Keratinocyte (primary cell): ENCODE data around the gene TOM1L2. TPM values are rescaled to one million over a fixed set of nuclear protein-coding genes. Genes with fewer than 3 reads are reported as not detected.

Experiments used
- DNase-seq: peaks from one replicate; pipeline ENCODE4 v3.0.0-alpha.2; 2011; ENCODE audit warnings: low read depth, missing footprints, low spot score
- FAIRE-seq: peaks from 2 replicates; lab custom pipeline; 2011; peaks lifted over from hg19 to GRCh38; lab: Jason Lieb, UNC
- H2AFZ ChIP-seq: 2 replicates; pipeline ENCODE4 v1.6.0; 2012; ENCODE audit warnings: low read length, control low read depth, inconsistent platforms; ENCODE audit not compliant: control insufficient read depth
- H3K27ac ChIP-seq: 2 replicates; pipeline ENCODE4 v1.5.1; 2011; ENCODE audit warnings: low read length; ENCODE audit not compliant: control insufficient read depth, insufficient read depth
- H3K27me3 ChIP-seq: 3 replicates; pipeline ENCODE4 v1.6.0; 2011; ENCODE audit warnings: low read length; ENCODE audit not compliant: control insufficient read depth, insufficient read depth; ENCODE audit errors: extremely low read depth
- H3K36me3 ChIP-seq, 2 experiments: 2 replicates in 1 of 2; 3 replicates in 1 of 2; pipeline ENCODE4 v1.5.1; 2011; ENCODE audit warnings: low read length in 2 of 2, mild to moderate bottlenecking in 1 of 2; ENCODE audit not compliant: control insufficient read depth in 2 of 2, insufficient read depth in 2 of 2; ENCODE audit errors: extremely low read depth in 1 of 2
- H3K4me1 ChIP-seq: 3 replicates; pipeline ENCODE4 v1.5.1; 2011; ENCODE audit warnings: low read length; ENCODE audit not compliant: control insufficient read depth, insufficient read depth; ENCODE audit errors: extremely low read depth
- H3K4me2 ChIP-seq: 3 replicates; pipeline ENCODE4 v1.6.0; 2011; ENCODE audit warnings: low read depth, low read length; ENCODE audit not compliant: control insufficient read depth, insufficient read depth; ENCODE audit errors: extremely low read depth
- H3K4me3 ChIP-seq, 3 experiments: fragments of 200-600 bp in 1 of 3; sonication (generic) in 1 of 3; 2 replicates in 2 of 3; 3 replicates in 1 of 3; pipeline ENCODE4 v1.5.1; 2011 to 2016; ENCODE audit warnings: low read length in 3 of 3, mild to moderate bottlenecking in 3 of 3, control low read depth in 2 of 3, inconsistent platforms in 1 of 3, low read depth in 1 of 3, mixed read lengths in 1 of 3, mixed run types in 1 of 3, moderate library complexity in 1 of 3; ENCODE audit not compliant: control insufficient read depth in 2 of 3, insufficient read depth in 2 of 3; ENCODE audit errors: extremely low read depth in 1 of 3
- H3K79me2 ChIP-seq: 2 replicates; pipeline ENCODE4 v1.6.0; 2012; ENCODE audit warnings: low read length; ENCODE audit not compliant: control insufficient read depth, insufficient read depth
- H3K9ac ChIP-seq: 3 replicates; pipeline ENCODE4 v1.6.0; 2011; ENCODE audit warnings: low read length; ENCODE audit not compliant: control insufficient read depth, insufficient read depth; ENCODE audit errors: extremely low read depth
- H3K9me1 ChIP-seq: 3 replicates; pipeline ENCODE4 v1.6.0; 2011; ENCODE audit warnings: low read length; ENCODE audit not compliant: control insufficient read depth, insufficient read depth; ENCODE audit errors: extremely low read depth
- H3K9me3 ChIP-seq: 2 replicates; pipeline ENCODE4 v1.5.1; 2012; ENCODE audit warnings: low read depth, low read length; ENCODE audit not compliant: control insufficient read depth
- H4K20me1 ChIP-seq: 3 replicates; pipeline ENCODE4 v1.6.0; 2011; ENCODE audit warnings: low read length; ENCODE audit not compliant: control insufficient read depth, insufficient read depth; ENCODE audit errors: extremely low read depth
- CTCF ChIP-seq, 3 experiments: IDR thresholded peaks in 1 of 3; conservative IDR thresholded peaks in 1 of 3; optimal IDR thresholded peaks in 1 of 3; 2 replicates in 2 of 3; 3 replicates in 1 of 3; pipeline versions ENCODE3 to v1.5.1; 2011; ENCODE audit warnings: low read length in 3 of 3, mild to moderate bottlenecking in 3 of 3, moderate library complexity in 2 of 3, control low read depth in 1 of 3, inconsistent platforms in 1 of 3; ENCODE audit not compliant: insufficient read depth in 2 of 3; ENCODE audit errors: extremely low read depth in 1 of 3
- EZH2 ChIP-seq: IDR thresholded peaks from one replicate; pipeline ENCODE4 v1.6.1; 2012; ENCODE audit warnings: inconsistent platforms, mild to moderate bottlenecking, low read length, moderate library complexity
- dilution Hi-C: fragments of 300-500 bp; cut with MboI; formaldehyde crosslinking; loops from one replicate; pipeline ENCODE4 v1.7.0; 2020; ENCODE audit warnings: low sequenced_read_pairs; ENCODE audit not compliant: extremely low pct_ligation_motif_present
- polyA plus RNA-seq, 5 experiments: library from polyadenylated mRNA; depleted of rRNA in 3 of 5; stranded (reverse) in 3 of 5; stranded (forward) in 1 of 5; unstranded in 1 of 5; fragments of >200 nt; gene quantifications; 1 replicate in 1 of 5; 2 replicates in 3 of 5; 3 replicates in 1 of 5; pipeline versions ENCODE4 v1.2.1 to v1.2.3, GENCODE V29; 2011 to 2012; ENCODE audit warnings: missing spikeins in 2 of 5, low read depth in 1 of 5, low replicate concordance in 1 of 5

Gene TOM1L2
- polyA plus RNA-seq, 1 donor (not counting 4 experiments of a cell fraction or from before 2014, with no cell fraction given): 36.3 TPM

DNA sequence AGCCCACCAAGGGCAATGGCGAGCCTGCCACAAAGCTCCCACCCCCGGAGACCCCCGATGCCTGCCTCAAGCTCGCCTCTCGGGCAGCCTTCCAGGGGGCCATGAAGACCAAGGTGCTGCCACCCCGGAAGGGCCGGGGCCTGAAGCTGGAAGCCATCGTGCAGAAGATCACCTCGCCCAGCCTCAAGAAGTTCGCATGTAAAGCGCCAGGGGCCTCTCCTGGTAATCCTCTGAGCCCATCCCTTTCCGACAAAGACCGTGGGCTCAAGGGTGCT is 175.5 kb downstream of the TOM1L2 start:
- H3K4me2 ChIP-seq: no peak overlapping the region
- H4K20me1 ChIP-seq: no peaks in the 10 kb centered on the region
- H3K9me1 ChIP-seq: no peaks in the 10 kb centered on the region
- H2AFZ ChIP-seq: no peak overlapping the region
- no peak for FAIRE-seq
- TF ChIP-seq CTCF (optimal IDR thresholded peaks at IDR 0.05 in 1 of 3, IDR thresholded peaks at IDR 0.05 in 1 of 3, conservative IDR thresholded peaks at IDR 0.05 in 1 of 3; ENCODE audit: extremely low read depth in 1 of 3, insufficient read depth in 2 of 3, low read length in 3 of 3): no peak
- TF ChIP-seq EZH2: no peak
- no peak for DNase-seq
- no peak overlapping the region for H3K9ac ChIP-seq
- H3K4me3 ChIP-seq: no peak overlapping the region
- no peaks in the 10 kb centered on the region for H3K9me3 ChIP-seq
- dilution Hi-C loops: no loop called here
- H3K79me2 ChIP-seq: peaks cover 5% of the 10 kb centered on the region
- H3K27me3 ChIP-seq: no peaks in the 10 kb centered on the region
- no peaks in the 10 kb centered on the region for H3K4me1 ChIP-seq
- H3K36me3 ChIP-seq: peaks cover 12 to 39% of the 10 kb centered on the region in 2 experiments
- no peak overlapping the region for H3K27ac ChIP-seq

GRCh38 chr17:17795946-17796786 is 176.0 kb downstream of the TOM1L2 start:
- no peaks in the 10 kb centered on the region for H3K9me3 ChIP-seq
- FAIRE-seq (no peak), DNase-seq (no peak)
- H3K9ac ChIP-seq: no peak overlapping the region
- no peak overlapping the region for H3K4me2 ChIP-seq
- H3K27me3 ChIP-seq: no peaks in the 10 kb centered on the region
- dilution Hi-C loops: no loop called here
- peaks cover 8% of the 10 kb centered on the region for H3K79me2 ChIP-seq
- no peak overlapping the region for H3K27ac ChIP-seq
- H4K20me1 ChIP-seq: no peaks in the 10 kb centered on the region
- H3K9me1 ChIP-seq: no peaks in the 10 kb centered on the region
- H3K36me3 ChIP-seq: peaks cover 10 to 35% of the 10 kb centered on the region in 2 experiments
- H3K4me1 ChIP-seq: no peaks in the 10 kb centered on the region
- TF ChIP-seq CTCF (optimal IDR thresholded peaks at IDR 0.05 in 1 of 3, IDR thresholded peaks at IDR 0.05 in 1 of 3, conservative IDR thresholded peaks at IDR 0.05 in 1 of 3; ENCODE audit: extremely low read depth in 1 of 3, insufficient read depth in 2 of 3, low read length in 3 of 3) (no peak), EZH2 (no peak)
- no peak overlapping the region for H2AFZ ChIP-seq
- H3K4me3 ChIP-seq: no peak overlapping the region
